ENCODE data around the gene NDUFAF3. TPM values are rescaled to one million over a fixed set of nuclear protein-coding genes. Genes with fewer than 3 reads are reported as not detected.

Gene NDUFAF3
- total and polyA plus RNA-seq, 3 experiments from 2014 or later, result 86.3 to 217 (median 88.8) TPM

DNA sequence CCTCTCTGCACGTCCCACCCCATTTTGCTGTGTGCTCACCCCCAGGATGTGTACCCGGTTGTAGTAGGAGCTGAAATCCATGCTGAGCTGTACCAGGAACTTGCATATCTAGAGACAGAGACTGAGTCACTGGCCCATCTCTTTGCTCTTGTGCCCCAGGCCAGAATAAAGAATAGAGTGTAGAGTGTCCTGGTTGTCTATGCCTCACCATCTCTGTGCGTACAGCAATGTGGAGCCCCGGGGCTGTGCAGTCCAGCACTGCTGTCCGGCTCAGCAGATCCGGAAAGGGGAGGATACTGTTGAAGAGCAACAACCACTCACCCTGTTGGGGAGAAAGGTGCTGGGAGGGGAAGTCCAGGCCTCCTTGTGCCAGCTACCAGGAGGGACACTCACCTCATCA lies 6.2 kb upstream of the NDUFAF3 start:
- POLR2A ChIA-PET, result no interaction called here

DNA sequence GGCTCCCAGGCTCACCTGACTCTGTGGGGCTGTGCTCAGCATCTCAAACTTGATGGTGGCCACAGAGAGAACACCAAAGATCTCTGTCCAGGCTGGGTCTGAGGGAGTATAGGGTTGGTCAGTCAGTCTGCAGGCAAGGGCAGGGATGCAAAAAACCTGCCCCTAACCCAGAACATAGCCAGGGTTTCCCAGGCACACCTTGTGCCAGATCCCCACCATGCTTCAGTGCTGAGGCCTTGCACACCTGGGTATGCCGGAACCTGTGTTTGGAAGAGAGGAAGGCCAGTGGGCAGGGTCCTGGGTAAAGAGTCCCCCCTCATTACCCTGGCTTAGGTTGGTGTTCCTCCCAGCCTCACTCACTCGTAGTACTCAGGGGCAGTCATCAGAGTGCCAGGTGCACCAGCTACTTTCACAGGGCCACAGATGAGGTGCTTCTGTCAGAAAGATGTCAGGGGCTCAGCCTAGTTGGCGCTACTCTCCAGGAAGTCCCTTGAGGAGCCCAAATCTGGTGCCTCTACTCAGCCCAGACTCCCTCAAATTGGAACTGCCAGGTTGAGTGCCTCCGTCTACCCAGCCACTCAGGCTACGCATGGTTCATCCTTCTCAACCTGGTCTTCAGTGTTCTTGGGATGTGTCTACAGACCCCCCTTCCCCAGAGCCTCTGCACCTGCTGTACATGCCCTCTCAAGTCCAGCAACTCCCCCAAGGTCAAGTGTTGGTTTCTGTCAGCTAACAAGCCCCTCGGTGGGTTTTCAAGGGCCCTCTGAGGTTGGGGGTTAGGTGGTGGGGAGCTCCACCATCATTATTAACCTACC lies 5.3 kb upstream of the NDUFAF3 start:
- H3K36me3 ChIP-seq (ENCODE audit: insufficient read depth, low read length), result peaks cover 12% of the 10 kb centered on the region
- no peak for DNase-seq
- Mint-ChIP-seq H3K4me3 (peak overlapping the region; percentile 50 to 97 (median 86)), H3K9me3 (no peaks in the 10 kb centered on the region), H3K27me3 (peaks cover 0 to 2% of the 10 kb centered on the region in 2 donors), H3K36me3 (peaks cover 0 to 62% (median 5%) of the 10 kb centered on the region in 3 donors), H3K27ac (peak overlapping the region in 7 of 8 donors; percentile 42 to 91 (median 79)), H3K4me1 (peaks cover 17 to 45% (median 31%) of the 10 kb centered on the region in 3 donors)
- H3K27ac ChIP-seq (ENCODE audit: low read depth, low read length), result no peak overlapping the region
- no peaks in the 10 kb centered on the region for H3K27me3 ChIP-seq (ENCODE audit: insufficient read depth, low read length, poor library complexity, severe bottlenecking)
- H3K4me1 ChIP-seq (ENCODE audit: insufficient read depth, low read length), result peaks cover 27% of the 10 kb centered on the region
- POLR2A ChIA-PET, result interaction anchor here (1.0 to 3.8 kb wide), 4 partner anchors 9 to 77 kb away, joined by 4 to 48 read pairs (median 15); partner anchors contain the start of genes IMPDH2, QRICH1 and WDR6
- CTCF ChIA-PET, result interaction anchor here (1.0 to 6.6 kb wide), 6 partner anchors 8 to 28 kb away, joined by 3 to 67 read pairs (median 8); partner anchors contain the start of genes IMPDH2, P4HTM and WDR6
- no peak overlapping the region for H3K4me3 ChIP-seq (ENCODE audit: low read length)
- H3K9me3 ChIP-seq (ENCODE audit: low read length), result no peaks in the 10 kb centered on the region

More for the DNA sequence above, 6.2 kb upstream of the NDUFAF3 start:
- CTCF ChIA-PET, result interaction anchor here (1.0 to 5.6 kb wide), 2 partner anchors 9 to 27 kb away, joined by 3 to 65 read pairs; partner anchors contain the start of genes P4HTM and WDR6
- Histone ChIP-seq H3K27me3 (ENCODE audit: insufficient read depth, low read length, poor library complexity, severe bottlenecking) (no peaks in the 10 kb centered on the region), H3K4me3 (ENCODE audit: low read length) (no peak overlapping the region), H3K27ac (ENCODE audit: low read depth, low read length) (no peak overlapping the region), H3K36me3 (ENCODE audit: insufficient read depth, low read length) (peaks cover 12% of the 10 kb centered on the region), H3K4me1 (ENCODE audit: insufficient read depth, low read length) (peaks cover 27% of the 10 kb centered on the region), H3K9me3 (ENCODE audit: low read length) (no peaks in the 10 kb centered on the region)
- no peaks in the 10 kb centered on the region for H3K27me3 Mint-ChIP-seq
- DNase-seq, result no peak
- H3K4me3 Mint-ChIP-seq, result peak overlapping the region in 6 of 7 donors; percentile 29 to 94 (median 52)
- peak overlapping the region in 4 of 8 donors; percentile 64 to 85 (median 72) for H3K27ac Mint-ChIP-seq
- peaks cover 0 to 64% (median 5%) of the 10 kb centered on the region in 3 donors for H3K36me3 Mint-ChIP-seq
- peaks cover 15 to 41% (median 31%) of the 10 kb centered on the region in 3 donors for H3K4me1 Mint-ChIP-seq
- no peaks in the 10 kb centered on the region for H3K9me3 Mint-ChIP-seq

DNA sequence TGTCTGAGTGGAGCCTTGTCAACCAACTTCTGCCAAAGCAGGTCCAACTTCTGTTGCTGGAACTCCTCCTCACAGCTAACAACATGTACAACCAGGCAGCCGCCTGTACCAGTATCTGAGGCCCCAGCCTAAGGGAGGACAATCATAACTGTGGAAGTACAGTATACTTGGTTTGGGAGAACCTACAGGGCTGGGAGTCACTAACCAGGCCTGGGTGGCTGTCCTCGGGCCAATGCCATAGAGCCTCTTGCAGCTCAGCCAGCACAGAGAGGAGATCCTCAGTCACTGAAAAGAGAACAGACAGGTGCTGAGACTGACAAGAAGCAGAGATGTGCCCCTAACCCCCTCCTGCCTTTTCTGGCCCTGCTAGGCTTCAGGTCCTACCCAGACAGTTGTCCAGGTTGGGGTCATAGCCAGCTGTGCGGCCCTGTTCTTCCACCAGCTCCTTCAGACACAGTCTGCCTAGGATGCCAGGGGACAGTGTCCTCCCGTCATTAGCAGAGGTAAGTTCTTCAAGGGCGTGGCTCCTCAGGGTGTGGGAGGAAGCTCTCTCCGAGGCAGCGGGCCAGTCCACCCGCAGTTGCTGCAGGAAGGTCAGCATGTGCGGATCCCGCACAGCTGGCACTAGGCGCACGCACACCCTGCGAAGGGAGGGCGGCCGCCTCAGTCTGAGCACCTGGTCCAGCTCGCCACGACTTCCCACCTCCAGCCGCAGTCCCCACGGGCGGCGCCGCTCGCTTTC lies 4.5 kb upstream of the NDUFAF3 start:
- H3K36me3 Mint-ChIP-seq, result peaks cover 0 to 57% (median 5%) of the 10 kb centered on the region in 3 donors
- Histone ChIP-seq H3K4me3 (ENCODE audit: low read length) (peak overlapping the region; percentile 83), H3K27ac (ENCODE audit: low read depth, low read length) (peak overlapping the region; percentile 89), H3K4me1 (ENCODE audit: insufficient read depth, low read length) (peaks cover 28% of the 10 kb centered on the region), H3K9me3 (ENCODE audit: low read length) (no peaks in the 10 kb centered on the region), H3K36me3 (ENCODE audit: insufficient read depth, low read length) (peaks cover 12% of the 10 kb centered on the region), H3K27me3 (ENCODE audit: insufficient read depth, low read length, poor library complexity, severe bottlenecking) (no peaks in the 10 kb centered on the region)
- ChIA-PET POLR2A (interaction anchor here (1.0 to 3.8 kb wide), 4 partner anchors 10 to 77 kb away, joined by 4 to 48 read pairs (median 15); partner anchors contain the start of genes IMPDH2, QRICH1 and WDR6), CTCF (interaction anchor here (1.1 to 6.6 kb wide), 5 partner anchors 9 to 29 kb away, joined by 3 to 67 read pairs (median 11); partner anchors contain the start of genes IMPDH2, P4HTM and WDR6)
- H3K27me3 Mint-ChIP-seq, result peaks cover 0 to 2% of the 10 kb centered on the region in 2 donors
- peak overlapping the region; percentile 68 to 91 (median 78) for H3K27ac Mint-ChIP-seq
- H3K9me3 Mint-ChIP-seq, result no peaks in the 10 kb centered on the region
- no peak for DNase-seq
- H3K4me1 Mint-ChIP-seq, result peaks cover 17 to 42% (median 23%) of the 10 kb centered on the region in 3 donors
- peak overlapping the region; percentile 80 to 97 (median 86) for H3K4me3 Mint-ChIP-seq

DNA sequence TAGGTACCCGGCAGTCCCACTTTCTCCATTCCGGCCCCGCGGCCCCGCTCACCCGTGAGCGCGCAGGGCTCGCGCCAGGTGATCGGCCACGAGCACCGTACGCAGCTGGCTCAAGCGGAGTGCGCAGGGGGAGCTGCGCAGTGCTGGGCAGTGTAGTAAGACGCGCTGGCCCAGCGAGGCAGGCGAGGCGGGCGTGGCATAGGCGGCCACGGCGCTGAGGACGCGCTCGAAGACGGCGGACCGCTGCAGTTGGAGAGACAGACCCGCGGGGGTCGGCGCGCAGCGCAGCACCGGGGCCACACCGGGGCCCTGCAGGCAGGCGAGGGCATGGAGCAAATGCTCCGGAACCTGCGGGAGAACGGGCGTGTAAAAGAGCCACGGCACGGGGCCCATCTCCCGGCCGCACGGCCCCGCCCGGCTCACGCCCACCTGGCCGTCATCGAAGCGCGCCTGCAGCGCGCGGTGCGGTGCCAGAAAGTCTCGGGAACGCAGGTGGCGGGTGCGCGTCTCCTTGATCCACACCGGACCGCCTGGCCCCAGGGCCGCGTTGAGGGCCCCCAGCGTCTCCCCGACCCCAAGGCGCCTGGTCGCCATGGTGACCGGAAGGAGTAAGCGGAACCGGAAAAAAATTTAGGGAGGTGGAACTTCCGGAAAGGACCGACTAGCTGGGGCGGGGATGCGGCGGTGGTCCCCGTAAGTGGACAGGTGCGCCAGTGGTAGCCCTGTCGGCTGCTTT lies 3.8 kb upstream of the NDUFAF3 start, which contains the start of gene DALRD3:
DALRD3 (minus strand) TSS at position 610 of the 736 bp plus-strand sequence; CDS start at position 594, 16 bp downstream.
- H3K27ac ChIP-seq (ENCODE audit: low read depth, low read length), result peak within 1 kb of the TSS; percentile 99
- no peaks in the 10 kb centered on the region for H3K9me3 ChIP-seq (ENCODE audit: low read length)
- peak within 1 kb of the TSS; percentile 83 for H3K4me3 ChIP-seq (ENCODE audit: low read length)
- Mint-ChIP-seq H3K4me3 (peak within 1 kb of the TSS; percentile 84 to 97 (median 93)), H3K27me3 (peaks cover 0 to 2% of the 10 kb centered on the region in 2 donors), H3K36me3 (peaks cover 0 to 56% (median 6%) of the 10 kb centered on the region in 3 donors), H3K4me1 (peaks cover 22 to 47% (median 26%) of the 10 kb centered on the region in 3 donors), H3K9me3 (no peaks in the 10 kb centered on the region), H3K27ac (peak within 1 kb of the TSS; percentile 70 to 95 (median 92))
- peak; percentile 43 to 74 (median 63) for DNase-seq
- ChIA-PET CTCF (interaction anchor here (1.1 to 6.6 kb wide), 4 partner anchors 9 to 29 kb away, joined by 3 to 67 read pairs (median 12); partner anchors contain the start of genes IMPDH2, P4HTM and WDR6), POLR2A (interaction anchor here (0.6 to 3.8 kb wide), 6 partner anchors 11 to 170 kb away, joined by 3 to 48 read pairs (median 10); partner anchors contain the start of genes IMPDH2, QRICH1 and WDR6)
- H3K36me3 ChIP-seq (ENCODE audit: insufficient read depth, low read length), result peaks cover 12% of the 10 kb centered on the region
- no peaks in the 10 kb centered on the region for H3K27me3 ChIP-seq (ENCODE audit: insufficient read depth, low read length, poor library complexity, severe bottlenecking)
- peaks cover 35% of the 10 kb centered on the region for H3K4me1 ChIP-seq (ENCODE audit: insufficient read depth, low read length)

DNA sequence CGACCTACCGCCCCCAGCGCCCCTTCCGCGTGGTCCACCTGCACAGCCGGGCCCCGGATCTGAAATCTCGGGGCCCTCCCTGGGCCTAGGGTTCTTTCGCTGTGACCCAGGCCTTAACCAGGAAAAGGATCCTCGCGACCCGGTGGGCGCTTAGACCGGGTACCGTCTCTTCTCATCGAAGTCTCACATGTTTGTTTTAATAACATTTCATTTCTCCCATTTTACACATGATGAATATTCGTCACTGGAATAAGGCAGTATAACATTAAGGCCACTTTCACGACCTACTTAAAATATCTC lies 3.3 kb upstream of the NDUFAF3 start:
- H3K4me1 ChIP-seq (ENCODE audit: insufficient read depth, low read length), result peaks cover 38% of the 10 kb centered on the region
- no peaks in the 10 kb centered on the region for H3K27me3 ChIP-seq (ENCODE audit: insufficient read depth, low read length, poor library complexity, severe bottlenecking)
- peaks cover 24 to 49% (median 29%) of the 10 kb centered on the region in 3 donors for H3K4me1 Mint-ChIP-seq
- H3K27ac Mint-ChIP-seq, result peak overlapping the region; percentile 70 to 95 (median 90)
- H3K36me3 ChIP-seq (ENCODE audit: insufficient read depth, low read length), result peaks cover 12% of the 10 kb centered on the region
- ChIA-PET CTCF (interaction anchor here (1.1 to 6.6 kb wide), 4 partner anchors 10 to 30 kb away, joined by 3 to 67 read pairs (median 12); partner anchors contain the start of genes IMPDH2, P4HTM and WDR6), POLR2A (interaction anchor here (0.6 to 3.8 kb wide), 5 partner anchors 10 to 171 kb away, joined by 3 to 48 read pairs (median 11); partner anchors contain the start of genes IMPDH2 and WDR6)
- peak overlapping the region; percentile 89 for H3K27ac ChIP-seq (ENCODE audit: low read depth, low read length)
- no peak for DNase-seq
- H3K4me3 Mint-ChIP-seq, result peak overlapping the region; percentile 84 to 97 (median 88)
- H3K36me3 Mint-ChIP-seq, result peaks cover 0 to 55% (median 8%) of the 10 kb centered on the region in 3 donors
- H3K9me3 Mint-ChIP-seq, result no peaks in the 10 kb centered on the region
- peak overlapping the region; percentile 83 for H3K4me3 ChIP-seq (ENCODE audit: low read length)
- H3K27me3 Mint-ChIP-seq, result peaks cover 0 to 2% of the 10 kb centered on the region in 2 donors
- no peaks in the 10 kb centered on the region for H3K9me3 ChIP-seq (ENCODE audit: low read length)

DNA sequence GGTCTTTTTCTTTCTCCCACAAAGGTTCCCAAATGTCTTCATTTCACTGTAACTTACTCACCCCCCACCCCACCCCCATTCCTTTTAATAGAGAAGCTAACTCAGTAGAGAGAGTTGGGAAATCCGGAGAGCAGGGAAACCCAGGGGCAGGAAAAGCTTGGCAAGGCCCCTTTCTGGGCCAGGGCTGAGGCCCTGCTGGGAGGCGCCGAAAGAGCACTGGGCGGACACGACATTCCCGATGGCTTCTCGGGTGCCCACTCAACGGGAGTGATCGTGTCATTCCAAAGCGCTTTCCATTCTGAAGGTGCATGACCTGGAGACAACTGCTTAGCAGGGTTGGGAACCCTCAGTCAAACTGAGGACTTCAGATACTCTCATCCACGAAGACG lies 2.0 kb upstream of the NDUFAF3 start:
- Mint-ChIP-seq H3K9me3 (no peaks in the 10 kb centered on the region), H3K4me3 (peak overlapping the region; percentile 80 to 97 (median 93)), H3K27me3 (peaks cover 0 to 2% of the 10 kb centered on the region in 2 donors), H3K4me1 (peaks cover 26 to 52% (median 29%) of the 10 kb centered on the region in 3 donors), H3K36me3 (peaks cover 0 to 56% (median 14%) of the 10 kb centered on the region in 3 donors), H3K27ac (peak overlapping the region; percentile 65 to 95 (median 80))
- ChIA-PET POLR2A (interaction anchor here (0.6 to 3.9 kb wide), 5 partner anchors 9 to 82 kb away, joined by 4 to 79 read pairs (median 19); partner anchors contain the start of genes IMPDH2, QRICH1 and WDR6), CTCF (interaction anchor here (0.7 to 7.7 kb wide), 4 partner anchors 9 to 31 kb away, joined by 3 to 121 read pairs (median 36); partner anchors contain the start of genes IMPDH2, P4HTM and WDR6)
- H3K9me3 ChIP-seq (ENCODE audit: low read length), result no peaks in the 10 kb centered on the region
- H3K4me1 ChIP-seq (ENCODE audit: insufficient read depth, low read length), result peaks cover 38% of the 10 kb centered on the region
- H3K4me3 ChIP-seq (ENCODE audit: low read length), result peak overlapping the region; percentile 95
- H3K27me3 ChIP-seq (ENCODE audit: insufficient read depth, low read length, poor library complexity, severe bottlenecking), result no peaks in the 10 kb centered on the region
- peak overlapping the region; percentile 99 for H3K27ac ChIP-seq (ENCODE audit: low read depth, low read length)
- DNase-seq, result no peak
- H3K36me3 ChIP-seq (ENCODE audit: insufficient read depth, low read length), result peaks cover 17% of the 10 kb centered on the region

All from CD8-positive, alpha-beta memory T cell (primary cell).